Osteocyte (in vitro differentiated cells): ENCODE results near the gene KAT6B. TPM values are rescaled to one million over a fixed set of nuclear protein-coding genes. Genes with fewer than 3 reads are reported as not detected.

Source experiments
- DNase-seq: peaks from one replicate; pipeline ENCODE4 v3.0.0; 2021; ENCODE audit warnings: mixed read lengths; ENCODE audit not compliant: unreplicated experiment; ENCODE audit errors: extremely low spot score
- H3K27ac Mint-ChIP-seq: one replicate; pipeline ENCODE4 v1.8.0; 2021; ENCODE audit warnings: mild to moderate bottlenecking, mixed read lengths; ENCODE audit not compliant: unreplicated experiment
- H3K27me3 Mint-ChIP-seq: one replicate; pipeline ENCODE4 v1.8.0; 2021; ENCODE audit warnings: mixed read lengths; ENCODE audit not compliant: unreplicated experiment
- H3K36me3 Mint-ChIP-seq: one replicate; pipeline ENCODE4 v1.8.0; 2021; ENCODE audit warnings: mixed read lengths; ENCODE audit not compliant: unreplicated experiment
- H3K4me1 Mint-ChIP-seq: one replicate; pipeline ENCODE4 v1.8.0; 2021; ENCODE audit warnings: mixed read lengths; ENCODE audit not compliant: unreplicated experiment
- H3K4me3 Mint-ChIP-seq: one replicate; pipeline ENCODE4 v1.8.0; 2021; ENCODE audit warnings: mild to moderate bottlenecking, moderate library complexity, mixed read lengths; ENCODE audit not compliant: unreplicated experiment
- H3K9me3 Mint-ChIP-seq: one replicate; pipeline ENCODE4 v1.8.0; 2021; ENCODE audit warnings: mixed read lengths; ENCODE audit not compliant: unreplicated experiment
- total RNA-seq: library from RNA; stranded (reverse); gene quantifications from 2 replicates; pipeline ENCODE4 v1.2.1, GENCODE V29; 2021
- TF ChIP-seq, protein P1 (sequence below): fragments of 200-600 bp; sonication (generic); IDR thresholded peaks from 2 replicates; pipeline ENCODE4 v1.5.0; 2021; ENCODE audit warnings: antibody characterized with exemption, mild to moderate bottlenecking, moderate library complexity

KAT6B gene
- total RNA-seq, 1 donor from 2014 or later, result 28.2 TPM

DNA sequence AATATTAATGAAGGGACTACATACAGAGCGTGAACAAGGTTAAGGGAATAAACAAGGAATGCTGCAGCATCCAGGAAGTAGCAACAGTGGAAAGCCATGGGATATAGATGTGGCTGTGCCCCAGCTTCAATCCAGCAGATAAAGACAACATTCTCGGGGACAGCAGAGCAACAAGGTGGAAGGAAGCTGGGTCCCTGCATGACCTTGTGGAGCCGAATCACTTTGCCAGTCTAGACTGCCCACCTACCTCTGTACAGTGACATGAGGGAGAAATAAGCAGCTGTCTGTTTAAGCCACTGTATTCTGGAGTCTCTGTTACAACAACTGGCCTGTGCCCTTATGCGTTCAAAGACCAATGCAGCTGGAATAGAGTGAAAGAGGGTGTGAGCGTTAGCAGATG, 255.0 kb downstream of the KAT6B start:
- no peak for DNase-seq
- Mint-ChIP-seq H3K27me3 (no peaks in the 10 kb centered on the region), H3K27ac (no peak overlapping the region), H3K36me3 (no peaks in the 10 kb centered on the region), H3K9me3 (peaks cover 9% of the 10 kb centered on the region), H3K4me1 (peaks cover 14% of the 10 kb centered on the region), H3K4me3 (no peak overlapping the region)
- TF ChIP-seq, protein P1, sequence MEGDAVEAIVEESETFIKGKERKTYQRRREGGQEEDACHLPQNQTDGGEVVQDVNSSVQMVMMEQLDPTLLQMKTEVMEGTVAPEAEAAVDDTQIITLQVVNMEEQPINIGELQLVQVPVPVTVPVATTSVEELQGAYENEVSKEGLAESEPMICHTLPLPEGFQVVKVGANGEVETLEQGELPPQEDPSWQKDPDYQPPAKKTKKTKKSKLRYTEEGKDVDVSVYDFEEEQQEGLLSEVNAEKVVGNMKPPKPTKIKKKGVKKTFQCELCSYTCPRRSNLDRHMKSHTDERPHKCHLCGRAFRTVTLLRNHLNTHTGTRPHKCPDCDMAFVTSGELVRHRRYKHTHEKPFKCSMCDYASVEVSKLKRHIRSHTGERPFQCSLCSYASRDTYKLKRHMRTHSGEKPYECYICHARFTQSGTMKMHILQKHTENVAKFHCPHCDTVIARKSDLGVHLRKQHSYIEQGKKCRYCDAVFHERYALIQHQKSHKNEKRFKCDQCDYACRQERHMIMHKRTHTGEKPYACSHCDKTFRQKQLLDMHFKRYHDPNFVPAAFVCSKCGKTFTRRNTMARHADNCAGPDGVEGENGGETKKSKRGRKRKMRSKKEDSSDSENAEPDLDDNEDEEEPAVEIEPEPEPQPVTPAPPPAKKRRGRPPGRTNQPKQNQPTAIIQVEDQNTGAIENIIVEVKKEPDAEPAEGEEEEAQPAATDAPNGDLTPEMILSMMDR, result no peak
